Measurements from ENCODE around the gene ALOX15. TPM values are rescaled to one million over a fixed set of nuclear protein-coding genes. Genes with fewer than 3 reads are reported as not detected.
"Not testable (repeated sequence)": the region's sequence is repeated elsewhere in the genome, so short reads cannot be mapped to it uniquely, and the experiment has no call there.

ALOX15 gene
- total RNA-seq, 2 donors from 2014 or later = 0.24 TPM; not detected in 1

DNA sequence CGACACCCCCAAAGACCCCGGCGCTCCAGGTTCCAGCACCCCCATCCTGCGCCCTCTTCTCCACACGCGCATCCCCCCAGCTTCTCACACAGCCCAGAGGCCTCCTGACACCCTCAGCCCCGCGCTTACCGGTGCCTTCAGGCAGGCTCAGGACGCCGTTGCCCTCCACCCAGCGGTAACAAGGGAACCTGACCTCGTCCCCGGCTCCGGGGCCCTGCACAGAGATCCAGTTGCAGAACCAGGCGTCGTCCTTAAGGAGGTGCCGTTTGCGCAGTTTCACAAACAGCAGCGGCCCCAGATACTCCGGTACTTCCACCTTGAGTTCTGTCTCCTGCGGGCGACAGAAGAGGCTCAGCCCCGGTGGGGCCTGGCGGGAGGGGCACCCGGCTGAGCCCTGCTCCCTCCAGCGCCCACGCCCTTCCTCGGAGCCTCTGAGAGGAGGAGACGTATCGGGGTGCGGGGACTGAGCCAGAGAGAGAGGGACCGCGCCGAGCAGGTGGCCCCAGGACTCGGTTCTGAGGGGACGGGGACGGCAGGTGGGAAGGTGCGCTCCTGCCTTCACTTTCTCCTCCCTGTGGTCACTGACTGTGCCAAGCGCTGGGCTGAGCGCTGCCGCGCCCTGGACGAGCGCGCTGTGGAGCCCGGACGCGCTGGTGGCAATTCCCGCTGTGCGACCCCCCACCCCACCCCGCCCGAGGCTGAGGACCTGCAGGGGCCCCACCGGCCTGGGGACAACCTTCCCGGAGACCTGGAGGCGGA is 2.0 kb downstream of the ALOX15 start:
- H3K36me3 Mint-ChIP-seq (ENCODE audit: low read depth); H3K9me3 Mint-ChIP-seq: not testable (repeated sequence)
- ATAC-seq (replicated peaks) = peak; percentile 44

DNA sequence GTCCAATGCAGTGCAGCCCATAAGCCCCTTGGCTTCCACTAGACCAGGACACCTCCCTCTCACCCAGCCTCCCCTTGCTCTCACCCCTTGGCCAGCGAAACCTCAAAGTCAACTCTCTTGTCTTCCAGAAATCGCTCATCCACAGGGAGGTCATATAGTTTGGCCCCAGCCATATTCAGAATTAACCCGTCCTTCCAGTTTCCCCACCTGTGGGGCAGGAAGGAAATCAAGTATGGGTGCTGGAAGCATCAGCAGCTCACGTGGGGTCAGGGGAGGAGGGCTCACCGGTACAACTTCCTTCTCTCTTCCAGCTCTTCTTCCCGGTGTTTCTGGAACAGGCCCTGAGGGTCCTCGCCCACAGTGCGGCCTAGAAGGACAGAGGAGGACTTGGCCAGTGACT is 2.7 kb downstream of the ALOX15 start:
- peaks cover 56% of the 10 kb centered on the region for H3K27me3 Mint-ChIP-seq
- peak overlapping the region; percentile 29 for H3K4me3 Mint-ChIP-seq
- not testable (repeated sequence) for H3K36me3 Mint-ChIP-seq (ENCODE audit: low read depth); H3K9me3 Mint-ChIP-seq; H3K27ac Mint-ChIP-seq; ATAC-seq (replicated peaks)
- peaks cover 16% of the 10 kb centered on the region for H3K4me1 Mint-ChIP-seq

More for the DNA sequence above, 2.0 kb downstream of the ALOX15 start:
- H3K27me3 Mint-ChIP-seq = peaks cover 60% of the 10 kb centered on the region
- H3K4me1 Mint-ChIP-seq = peaks cover 16% of the 10 kb centered on the region
- H3K27ac Mint-ChIP-seq = not testable (repeated sequence)
- H3K4me3 Mint-ChIP-seq = peak overlapping the region; percentile 29

DNA sequence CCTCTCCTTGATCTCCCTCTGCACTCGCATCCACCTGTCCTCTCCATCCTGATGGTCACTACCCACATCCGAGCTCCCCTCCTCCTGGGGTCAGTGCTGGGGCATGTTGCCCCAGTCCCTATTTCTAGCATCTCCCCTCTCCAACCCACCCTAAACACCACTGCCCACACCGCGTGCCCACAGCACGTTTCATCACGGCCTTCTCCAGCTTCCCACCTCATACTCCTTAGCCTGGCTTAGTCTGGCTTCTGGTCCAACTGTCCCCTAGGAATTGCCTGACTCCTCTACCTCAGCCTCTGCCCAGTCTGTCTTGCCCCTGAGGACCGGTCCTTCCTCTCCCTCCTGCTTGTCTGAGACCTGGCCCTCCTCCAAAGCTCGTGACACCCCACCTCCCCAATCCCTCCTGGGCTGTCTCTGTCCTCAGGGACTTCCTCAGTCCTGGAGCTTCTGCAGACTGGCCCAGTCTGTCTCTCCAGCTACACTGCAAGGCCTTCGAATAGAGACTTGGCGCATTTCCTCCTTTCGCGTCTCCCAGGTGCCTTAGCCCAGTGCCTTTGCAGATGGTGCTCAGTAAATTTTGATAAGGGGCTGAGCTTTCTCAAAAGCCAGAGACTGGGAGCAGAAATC is 4.9 kb downstream of the ALOX15 start:
- H3K27ac Mint-ChIP-seq = no peak overlapping the region
- peaks cover 43% of the 10 kb centered on the region for H3K27me3 Mint-ChIP-seq
- no peaks in the 10 kb centered on the region for H3K9me3 Mint-ChIP-seq
- H3K36me3 Mint-ChIP-seq (ENCODE audit: low read depth) = no peaks in the 10 kb centered on the region
- no peak overlapping the region for H3K4me3 Mint-ChIP-seq
- peaks cover 16% of the 10 kb centered on the region for H3K4me1 Mint-ChIP-seq
- ATAC-seq (replicated peaks) = no peak

DNA sequence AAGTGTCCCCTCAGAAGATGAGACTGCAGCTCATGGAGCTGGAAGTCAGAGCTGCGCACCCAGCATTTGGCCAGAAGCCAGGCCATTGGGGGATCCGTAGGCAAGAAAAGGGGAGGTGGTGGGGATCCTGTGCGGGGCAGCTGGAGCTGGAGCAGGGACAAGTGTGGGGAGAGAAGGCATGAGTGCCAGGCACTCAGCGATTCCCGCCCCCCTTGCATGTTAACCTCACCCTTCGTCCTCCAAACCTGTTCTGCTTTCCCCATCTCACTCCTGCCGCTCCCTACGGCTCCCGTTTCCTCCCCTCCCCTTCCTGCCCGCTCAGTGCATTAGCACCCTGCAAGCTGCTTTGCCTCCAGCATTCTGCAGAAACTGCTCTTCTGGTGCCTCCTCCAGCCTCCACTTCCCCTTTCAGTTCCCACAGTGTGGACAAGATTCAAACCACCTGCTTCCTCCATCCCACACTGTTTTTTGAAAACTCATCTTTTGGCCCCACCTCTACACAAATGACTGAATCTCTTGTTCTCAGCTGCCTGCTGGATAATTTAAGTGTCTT is 5.6 kb downstream of the ALOX15 start:
- Mint-ChIP-seq H3K9me3 (no peaks in the 10 kb centered on the region), H3K27ac (no peak overlapping the region), H3K36me3 (ENCODE audit: low read depth) (no peaks in the 10 kb centered on the region), H3K27me3 (peaks cover 44% of the 10 kb centered on the region), H3K4me3 (no peak overlapping the region), H3K4me1 (peaks cover 15% of the 10 kb centered on the region)
- ATAC-seq (replicated peaks) = peak; percentile 49

DNA sequence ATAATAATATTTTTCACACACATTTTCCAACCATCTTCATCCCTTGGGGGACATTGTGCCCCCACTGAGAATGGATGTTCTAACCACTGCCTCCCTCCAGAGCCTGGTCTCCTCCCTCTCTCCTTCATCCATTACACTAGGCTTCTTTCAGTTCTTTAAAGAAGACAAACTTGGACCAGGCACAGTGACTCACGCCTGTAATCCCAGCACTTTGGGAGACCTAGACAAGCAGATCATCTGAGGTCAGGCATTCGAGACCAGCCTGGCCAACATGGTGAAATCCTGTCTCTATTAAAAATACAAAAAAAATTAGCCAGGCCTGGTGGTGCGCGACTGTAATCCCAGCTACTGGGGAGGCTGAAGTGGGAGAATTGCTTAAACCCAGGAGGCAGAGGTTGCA is 6.5 kb downstream of the ALOX15 start:
- Mint-ChIP-seq H3K9me3 (no peaks in the 10 kb centered on the region), H3K4me3 (no peak overlapping the region), H3K27me3 (peaks cover 42% of the 10 kb centered on the region), H3K36me3 (ENCODE audit: low read depth) (no peaks in the 10 kb centered on the region), H3K4me1 (peaks cover 12% of the 10 kb centered on the region), H3K27ac (no peak overlapping the region)
- no peak for ATAC-seq (replicated peaks)

DNA sequence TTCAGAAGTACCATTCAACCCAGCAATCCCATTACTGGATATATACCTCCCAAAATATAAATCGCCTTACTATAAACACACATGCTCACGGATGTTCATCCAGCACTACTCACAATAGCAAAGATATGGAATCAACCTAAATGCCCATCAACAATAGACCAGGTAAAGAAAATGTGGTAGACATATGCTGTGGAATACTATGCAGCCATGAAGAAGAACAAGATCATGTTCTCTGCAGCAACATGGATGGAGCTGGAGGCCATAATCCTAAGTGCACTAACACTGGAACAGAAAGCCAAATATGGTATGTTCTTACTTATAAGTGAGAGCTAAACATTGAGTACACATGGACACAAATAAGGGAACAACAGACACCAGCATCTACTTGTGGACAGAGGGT is 7.8 kb downstream of the ALOX15 start:
- Mint-ChIP-seq H3K4me3 (no peak overlapping the region), H3K4me1 (peaks cover 9% of the 10 kb centered on the region), H3K36me3 (ENCODE audit: low read depth) (no peaks in the 10 kb centered on the region), H3K9me3 (no peaks in the 10 kb centered on the region), H3K27ac (no peak overlapping the region), H3K27me3 (peaks cover 35% of the 10 kb centered on the region)
- ATAC-seq (replicated peaks) = no peak

DNA sequence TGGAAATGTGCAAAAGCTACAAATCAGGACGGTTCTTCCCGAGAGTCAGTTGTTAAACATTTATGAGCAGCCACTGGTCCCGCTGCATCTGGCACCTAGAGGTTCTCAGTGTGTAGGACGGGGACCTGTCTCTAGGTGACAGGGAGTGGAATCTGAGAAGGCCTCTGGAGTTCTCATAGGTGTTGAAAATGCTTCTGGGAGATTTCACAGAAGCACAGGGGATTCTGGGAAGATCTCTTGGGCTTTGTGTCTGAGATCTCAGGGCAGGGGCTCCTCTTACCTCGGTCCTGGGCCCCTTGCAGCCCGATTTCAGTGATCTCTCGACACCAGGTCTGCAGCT is 8.9 kb downstream of the ALOX15 start:
- Mint-ChIP-seq H3K27ac (no peak overlapping the region), H3K27me3 (peaks cover 31% of the 10 kb centered on the region), H3K36me3 (ENCODE audit: low read depth) (no peaks in the 10 kb centered on the region), H3K9me3 (no peaks in the 10 kb centered on the region), H3K4me1 (peaks cover 9% of the 10 kb centered on the region), H3K4me3 (no peak overlapping the region)
- ATAC-seq (replicated peaks) = no peak

DNA sequence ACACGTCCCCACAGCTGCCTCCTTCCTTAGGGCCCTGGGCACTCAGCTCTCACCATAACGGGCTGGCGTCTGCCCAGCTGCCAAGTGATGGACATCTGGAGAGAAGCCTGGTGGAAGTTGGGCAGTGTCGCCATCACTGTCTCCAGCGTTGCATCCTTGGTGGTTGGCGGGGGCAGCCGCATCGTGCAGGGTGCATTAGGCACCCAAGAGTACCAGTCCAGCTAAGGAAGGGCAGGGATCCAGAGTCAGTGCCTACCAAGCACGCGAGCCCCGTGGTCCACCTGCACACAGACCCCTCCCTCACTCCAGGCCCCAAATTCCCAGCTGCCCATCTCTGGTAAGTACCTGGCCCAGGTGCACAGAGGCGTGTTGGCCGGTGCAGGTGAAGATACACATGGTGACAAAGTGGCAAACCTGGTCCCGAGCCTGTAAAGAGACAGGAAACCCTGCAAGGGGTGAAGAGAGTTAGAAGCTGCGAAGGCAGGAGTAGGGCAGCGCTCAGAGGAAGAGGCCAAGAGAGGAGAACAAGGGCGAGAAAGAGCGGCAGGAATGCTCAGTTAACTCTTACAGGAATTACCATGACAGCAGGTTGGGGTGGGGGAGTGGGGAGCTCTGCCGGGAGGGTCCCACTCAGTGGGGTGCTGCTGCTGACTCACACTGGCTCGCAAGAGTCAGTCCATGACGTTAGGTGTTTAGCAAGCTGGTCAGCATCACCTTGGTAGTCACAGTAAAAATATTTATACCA is 9.5 kb downstream of the ALOX15 start:
- Mint-ChIP-seq H3K27me3 (peaks cover 31% of the 10 kb centered on the region), H3K27ac (no peak overlapping the region), H3K36me3 (ENCODE audit: low read depth) (no peaks in the 10 kb centered on the region), H3K4me3 (no peak overlapping the region), H3K9me3 (no peaks in the 10 kb centered on the region), H3K4me1 (peaks cover 9% of the 10 kb centered on the region)
- ATAC-seq (replicated peaks) = no peak

DNA sequence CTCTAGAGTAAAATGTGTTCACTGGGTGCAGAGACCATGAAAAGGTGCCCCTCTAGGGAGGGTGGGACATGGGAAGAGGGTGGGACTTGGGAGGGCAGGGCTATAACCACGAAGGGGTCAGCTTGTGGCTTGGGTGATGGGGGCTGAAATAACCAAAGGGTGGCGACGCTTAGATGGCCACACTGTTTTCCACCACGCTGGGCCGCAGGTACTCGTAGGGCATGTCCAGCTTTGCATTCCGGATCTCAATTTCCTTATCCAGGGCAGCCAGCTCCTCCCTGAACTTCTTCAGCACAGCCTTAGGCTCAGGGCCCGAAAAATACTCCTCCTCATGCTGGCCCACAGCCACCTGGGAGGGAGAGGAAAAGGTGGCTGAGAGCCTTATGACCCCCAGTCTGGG is 10.0 kb downstream of the ALOX15 start:
- Mint-ChIP-seq H3K27me3 (peaks cover 30% of the 10 kb centered on the region), H3K9me3 (no peaks in the 10 kb centered on the region), H3K4me1 (peaks cover 6% of the 10 kb centered on the region), H3K27ac (no peak overlapping the region), H3K4me3 (no peak overlapping the region), H3K36me3 (ENCODE audit: low read depth) (no peaks in the 10 kb centered on the region)
- no peak for ATAC-seq (replicated peaks)

DNA sequence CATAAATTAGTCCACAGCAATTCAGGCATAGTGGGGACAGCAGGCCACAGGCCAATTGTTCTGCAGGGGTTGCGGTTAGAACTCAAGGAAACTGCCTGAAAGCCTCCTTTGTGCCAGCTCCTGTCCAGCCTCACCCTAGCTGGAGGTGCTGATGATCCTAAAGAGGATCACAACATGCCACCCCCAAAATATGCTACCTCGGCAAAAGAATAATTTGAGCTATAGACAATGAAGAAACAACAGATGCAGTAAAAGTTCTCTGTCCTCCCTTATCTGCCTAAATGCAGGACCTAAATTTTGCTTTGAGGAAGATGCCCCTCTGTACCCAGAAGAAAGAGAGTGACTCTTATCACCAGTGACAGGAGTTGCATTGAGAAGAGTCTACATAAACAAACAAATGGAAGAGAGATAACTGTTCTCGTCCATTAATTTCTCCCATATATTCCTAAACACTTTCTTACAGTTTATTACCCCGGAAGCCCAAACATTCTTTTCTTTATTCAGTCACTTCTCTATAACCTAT is 14.7 kb downstream of the ALOX15 start:
- Mint-ChIP-seq H3K4me1 (no peaks in the 10 kb centered on the region), H3K4me3 (no peak overlapping the region), H3K36me3 (ENCODE audit: low read depth) (no peaks in the 10 kb centered on the region)

DNA sequence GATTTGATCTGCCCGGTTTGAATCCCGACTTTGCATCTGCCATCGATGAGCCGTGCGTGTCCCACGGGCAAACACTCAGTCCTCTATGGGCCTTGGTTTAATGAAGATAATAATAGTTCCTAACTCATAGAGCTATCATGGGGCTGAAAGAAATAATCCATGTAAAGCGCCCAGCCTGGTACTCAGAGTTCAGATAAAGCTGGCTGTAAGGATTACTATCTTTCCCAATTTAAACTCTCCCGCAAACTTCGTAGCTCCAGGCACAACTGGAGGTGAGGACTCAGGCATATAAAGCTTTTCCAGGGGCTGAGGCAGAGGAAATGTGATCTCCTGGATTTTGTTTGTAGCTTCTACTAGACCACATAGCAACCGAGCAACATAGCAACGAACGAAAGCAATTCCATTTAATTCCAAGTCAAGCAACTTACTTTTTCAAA is 16.3 kb downstream of the ALOX15 start:
- H3K27me3 Mint-ChIP-seq = peaks cover 15% of the 10 kb centered on the region
- no peaks in the 10 kb centered on the region for H3K36me3 Mint-ChIP-seq (ENCODE audit: low read depth)
- no peaks in the 10 kb centered on the region for H3K4me1 Mint-ChIP-seq
- H3K4me3 Mint-ChIP-seq = no peak overlapping the region
- ATAC-seq (replicated peaks) = no peak
- H3K9me3 Mint-ChIP-seq = no peaks in the 10 kb centered on the region
- no peak overlapping the region for H3K27ac Mint-ChIP-seq

More for the DNA sequence above, 14.7 kb downstream of the ALOX15 start:
- Mint-ChIP-seq H3K9me3 (no peaks in the 10 kb centered on the region), H3K27ac (no peak overlapping the region), H3K27me3 (peaks cover 20% of the 10 kb centered on the region)
- ATAC-seq (replicated peaks) = no peak

DNA sequence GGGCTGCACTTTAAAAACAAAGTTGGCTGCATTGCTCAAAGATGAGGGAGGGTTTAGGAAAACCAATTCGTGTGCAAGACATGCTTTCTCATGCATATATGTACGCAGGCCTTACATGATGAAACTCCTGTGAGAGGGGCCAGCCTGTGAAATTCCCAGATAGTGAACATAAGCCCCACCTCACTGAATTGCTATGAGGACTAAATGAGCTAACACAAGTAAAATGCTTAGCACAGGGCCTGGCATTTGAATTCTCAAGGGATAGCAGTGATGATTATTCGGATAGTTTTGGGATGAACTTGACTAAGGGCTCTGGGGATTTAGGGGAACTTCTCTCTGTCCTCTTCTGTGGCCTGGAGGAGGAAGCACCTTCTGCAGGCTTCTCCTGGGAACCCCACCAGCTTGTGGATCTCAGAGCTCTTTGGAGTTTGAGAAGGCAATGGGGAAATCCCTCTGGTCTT is 17.0 kb downstream of the ALOX15 start:
- H3K36me3 Mint-ChIP-seq (ENCODE audit: low read depth); H3K9me3 Mint-ChIP-seq; ATAC-seq (replicated peaks); H3K27ac Mint-ChIP-seq; H3K4me1 Mint-ChIP-seq; H3K4me3 Mint-ChIP-seq: not testable (repeated sequence)
- peaks cover 15% of the 10 kb centered on the region for H3K27me3 Mint-ChIP-seq

DNA sequence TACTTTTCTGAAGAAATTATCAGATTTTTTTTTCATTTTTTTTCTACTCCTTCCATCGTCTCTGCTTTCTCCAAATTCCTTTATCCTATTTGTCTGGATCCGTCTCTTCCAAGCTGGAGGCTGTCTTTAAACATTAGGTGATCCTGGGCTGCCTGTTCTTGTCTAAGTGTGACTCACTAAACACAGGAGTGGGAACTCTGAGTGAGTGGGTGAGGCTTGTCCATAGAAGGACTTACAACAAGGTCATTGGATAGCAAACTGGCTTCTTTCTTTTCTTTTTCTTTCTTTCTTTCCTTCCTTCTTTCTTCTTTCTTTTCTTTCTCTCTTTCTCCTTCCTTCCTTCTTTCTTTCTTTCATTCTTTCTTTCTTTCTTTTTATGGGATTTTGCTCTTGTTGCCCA is 18.2 kb downstream of the ALOX15 start:
- H3K4me1 Mint-ChIP-seq = no peaks in the 10 kb centered on the region
- peaks cover 15% of the 10 kb centered on the region for H3K27me3 Mint-ChIP-seq
- H3K4me3 Mint-ChIP-seq = no peak overlapping the region
- no peak overlapping the region for H3K27ac Mint-ChIP-seq
- no peaks in the 10 kb centered on the region for H3K9me3 Mint-ChIP-seq
- H3K36me3 Mint-ChIP-seq (ENCODE audit: low read depth) = no peaks in the 10 kb centered on the region
- ATAC-seq (replicated peaks) = no peak

DNA sequence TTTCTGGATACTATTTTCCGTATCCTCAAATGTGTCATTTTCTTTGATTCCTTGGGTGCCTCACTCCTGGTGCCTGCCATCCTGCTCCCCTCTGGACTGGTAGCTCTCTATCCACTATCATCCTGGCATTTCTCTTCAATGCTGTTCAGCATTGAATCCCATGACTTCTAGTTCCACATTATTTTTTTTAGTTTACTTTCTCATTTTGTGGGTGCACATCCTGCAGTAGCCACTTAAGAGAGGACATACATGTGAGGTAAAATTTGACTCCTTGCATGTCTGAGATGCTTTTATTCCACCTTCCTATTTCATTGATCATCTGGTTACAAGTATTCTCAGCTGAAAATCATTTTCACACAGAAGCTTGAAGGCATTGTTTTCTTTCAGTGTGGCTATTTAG is 19.1 kb downstream of the ALOX15 start:
- ATAC-seq (replicated peaks) = no peak
- H3K9me3 Mint-ChIP-seq = no peaks in the 10 kb centered on the region
- no peak overlapping the region for H3K4me3 Mint-ChIP-seq
- no peaks in the 10 kb centered on the region for H3K4me1 Mint-ChIP-seq
- peaks cover 20% of the 10 kb centered on the region for H3K27me3 Mint-ChIP-seq
- H3K27ac Mint-ChIP-seq = no peak overlapping the region
- no peaks in the 10 kb centered on the region for H3K36me3 Mint-ChIP-seq (ENCODE audit: low read depth)

Measured in activated T-helper 17 cell treated with anti-CD3 and anti-CD28 coated beads, Interleukin-2, amount 50 U/mL, for 72 hours (primary cell).